IMR-90 (cell line): Measurements from ENCODE around the gene GPC6. TPM values are rescaled to one million over a fixed set of nuclear protein-coding genes. Genes with fewer than 3 reads are reported as not detected.

Experiments
- ATAC-seq: fragments of 200-7000 bp; cut with Tn5 transposase; 2 replicates; pipeline ENCODE4 v1.9.1; 2020; ENCODE audit warnings: low read depth, mild to moderate bottlenecking, moderate library complexity
- BruUV-seq: library from RNA; stranded (reverse); fragments of 400-500 nt; replicated peaks from 2 replicates; lab custom pipeline; 2021; lab: Mats Ljungman, UMichigan
- CTCF ChIA-PET: fragments of 300-600 bp; formaldehyde crosslinking; extraction: SDS; loops from one replicate; lab custom pipeline; 2021; ENCODE audit warnings: antibody characterized with exemption; lab: Yijun Ruan, JAX
- POLR2A ChIA-PET: fragments of 300-600 bp; sonication (Branson Sonifier 250); formaldehyde crosslinking; loops from one replicate; lab custom pipeline; 2022; ENCODE audit warnings: antibody characterized with exemption; ENCODE audit not compliant: unreplicated experiment; lab: Charles Lee
- DNase-seq: peaks from one replicate; pipeline ENCODE4 v3.0.0; 2013
- H2AFZ ChIP-seq: replicated peaks from 2 replicates; pipeline ENCODE3; 2013; ENCODE audit warnings: low read length, mild to moderate bottlenecking; ENCODE audit not compliant: poor library complexity
- H2AK5ac ChIP-seq: 2 replicates; pipeline ENCODE4 v1.6.1; 2013; ENCODE audit warnings: low read depth, low read length, inconsistent platforms
- H2AK9ac ChIP-seq: replicated peaks from 2 replicates; pipeline ENCODE3; 2013; ENCODE audit warnings: mild to moderate bottlenecking, low read depth, low read length, moderate library complexity; ENCODE audit not compliant: poor library complexity
- H2BK120ac ChIP-seq: 2 replicates; pipeline ENCODE4 v1.6.1; 2013; ENCODE audit warnings: low read depth, low read length, inconsistent platforms
- H2BK15ac ChIP-seq: 3 replicates; pipeline ENCODE4 v1.6.1; 2013; ENCODE audit warnings: low read depth, low read length, inconsistent platforms
- H2BK20ac ChIP-seq: 2 replicates; pipeline ENCODE4 v1.6.1; 2013; ENCODE audit warnings: low read depth, mild to moderate bottlenecking, inconsistent platforms, low read length, moderate library complexity
- H2BK5ac ChIP-seq: 2 replicates; pipeline ENCODE4 v1.6.1; 2013; ENCODE audit warnings: mild to moderate bottlenecking, low read depth, low read length, inconsistent platforms; ENCODE audit not compliant: poor library complexity, severe bottlenecking
- H3K14ac ChIP-seq: replicated peaks from 2 replicates; pipeline ENCODE4 v1.6.1; 2013; ENCODE audit warnings: low read depth, low read length, inconsistent platforms
- H3K18ac ChIP-seq: 2 replicates; pipeline ENCODE4 v1.6.1; 2013; ENCODE audit warnings: low read depth, low read length, control low read depth
- H3K23ac ChIP-seq: 2 replicates; pipeline ENCODE4 v1.6.1; 2013; ENCODE audit warnings: low read depth, low read length, inconsistent platforms
- H3K27ac ChIP-seq: 2 replicates; pipeline ENCODE4 v1.5.1; 2013; ENCODE audit warnings: mild to moderate bottlenecking, control low read depth, low read length; ENCODE audit not compliant: insufficient read depth
- H3K27me3 ChIP-seq: 2 replicates; pipeline ENCODE4 v1.6.1; 2013; ENCODE audit warnings: low read length; ENCODE audit not compliant: control insufficient read depth, insufficient read depth
- H3K36me3 ChIP-seq: 2 replicates; pipeline ENCODE4 v1.6.1; 2013; ENCODE audit warnings: low read length, mixed read lengths; ENCODE audit not compliant: control insufficient read depth, insufficient read depth
- H3K4ac ChIP-seq: 2 replicates; pipeline ENCODE4 v1.6.1; 2013; ENCODE audit warnings: low read depth, low read length, inconsistent platforms
- H3K4me1 ChIP-seq: 2 replicates; pipeline ENCODE4 v1.6.1; 2013; ENCODE audit warnings: low read length, mixed read lengths; ENCODE audit not compliant: control insufficient read depth, insufficient read depth
- H3K4me2 ChIP-seq: 2 replicates; pipeline ENCODE4 v1.6.1; 2013; ENCODE audit warnings: low read depth, mild to moderate bottlenecking, control low read depth, low read length, moderate library complexity
- H3K4me3 ChIP-seq: 2 replicates; pipeline ENCODE4 v1.5.1; 2013; ENCODE audit warnings: low read depth, mild to moderate bottlenecking, control low read depth, low read length, moderate library complexity; ENCODE audit not compliant: insufficient read depth
- H3K56ac ChIP-seq: 2 replicates; pipeline ENCODE4 v1.6.1; 2013; ENCODE audit warnings: low read length, inconsistent platforms; ENCODE audit not compliant: insufficient read depth; ENCODE audit errors: extremely low read depth
- H3K79me1 ChIP-seq, 2 experiments: 2 replicates each; pipeline ENCODE4 v1.6.1; 2013; ENCODE audit warnings: low read length in 2 of 2, inconsistent platforms in 1 of 2, low read depth in 1 of 2
- H3K9ac ChIP-seq: 2 replicates; pipeline ENCODE4 v1.6.1; 2013; ENCODE audit warnings: low read depth, low read length, control low read depth
- H3K9me1 ChIP-seq: 2 replicates; pipeline ENCODE4 v1.6.1; 2013; ENCODE audit warnings: low read length, inconsistent platforms; ENCODE audit not compliant: insufficient read depth
- H3K9me3 ChIP-seq: 2 replicates; pipeline ENCODE4 v1.6.1; 2013; ENCODE audit warnings: low read length; ENCODE audit not compliant: control insufficient read depth, insufficient read depth
- H4K20me1 ChIP-seq: 2 replicates; pipeline ENCODE4 v1.6.1; 2013; ENCODE audit warnings: low read length, inconsistent platforms; ENCODE audit not compliant: insufficient read depth
- H4K5ac ChIP-seq: 2 replicates; pipeline ENCODE4 v1.6.1; 2013; ENCODE audit warnings: mild to moderate bottlenecking, low read depth, low read length, control low read depth
- H4K8ac ChIP-seq, 2 experiments: 2 replicates each; pipeline ENCODE4 v1.6.1; 2013; ENCODE audit warnings: low read depth in 2 of 2, low read length in 2 of 2, control low read depth in 1 of 2, inconsistent platforms in 1 of 2
- H4K91ac ChIP-seq: 2 replicates; pipeline ENCODE4 v1.6.1; 2013; ENCODE audit warnings: low read depth, low read length, inconsistent platforms; ENCODE audit not compliant: insufficient read depth
- CEBPB ChIP-seq: IDR thresholded peaks from 2 replicates; pipeline ENCODE4 v1.6.1; 2012; ENCODE audit warnings: low read depth, low read length, improper control_type of control experiment
- FOS ChIP-seq: fragments of 150-350 bp; IDR thresholded peaks from 2 replicates; pipeline ENCODE4 v1.6.1; 2016; ENCODE audit warnings: low read depth, low read length
- SMC3 ChIP-seq: fragments of 150-350 bp; IDR thresholded peaks from 2 replicates; pipeline ENCODE4 v1.6.1; 2016; ENCODE audit warnings: low read depth, mild to moderate bottlenecking, antibody characterized with exemption, low read length, moderate library complexity
- dilution Hi-C: fragments of 300-500 bp; cut with HindIII; formaldehyde crosslinking; loops from one replicate; pipeline ENCODE4 v1.14.3; 2018; ENCODE audit warnings: low sequenced_read_pairs; ENCODE audit not compliant: unreplicated experiment
- in situ Hi-C: fragments of 300-500 bp; cut with MboI; formaldehyde crosslinking; loops from 3 replicates; pipeline ENCODE4 v1.14.3; 2019; ENCODE audit warnings: low sequenced_read_pairs, inconsistent platforms, mixed read lengths
- intact Hi-C: fragments of 100-400 bp; cut with micrococcal nuclease; formaldehyde crosslinking; loops from 2 replicates; pipeline ENCODE4 v1.10.0; 2022
- polyA plus RNA-seq, 3 experiments: library from polyadenylated mRNA; depleted of rRNA; stranded (reverse); fragments of >200 nt; gene quantifications; 2 replicates each; pipeline ENCODE4 v1.2.3, GENCODE V29; 2012; ENCODE audit warnings: low replicate concordance in 1 of 3
- total RNA-seq: library from RNA; depleted of rRNA; stranded (reverse); fragments of >200 nt; gene quantifications from 2 replicates; pipeline ENCODE4 v1.2.3, GENCODE V29; 2012
- TF ChIP-seq, protein P1 (sequence below): conservative IDR thresholded peaks from 2 replicates; pipeline ENCODE4 v1.5.1; 2012; ENCODE audit warnings: mild to moderate bottlenecking, low read depth, low read length, improper control_type of control experiment

The GPC6 gene
- total and polyA plus RNA-seq, 2 of the 4 experiments (the other 2 are of a cell fraction) = 14.9 to 39.4 TPM

DNA sequence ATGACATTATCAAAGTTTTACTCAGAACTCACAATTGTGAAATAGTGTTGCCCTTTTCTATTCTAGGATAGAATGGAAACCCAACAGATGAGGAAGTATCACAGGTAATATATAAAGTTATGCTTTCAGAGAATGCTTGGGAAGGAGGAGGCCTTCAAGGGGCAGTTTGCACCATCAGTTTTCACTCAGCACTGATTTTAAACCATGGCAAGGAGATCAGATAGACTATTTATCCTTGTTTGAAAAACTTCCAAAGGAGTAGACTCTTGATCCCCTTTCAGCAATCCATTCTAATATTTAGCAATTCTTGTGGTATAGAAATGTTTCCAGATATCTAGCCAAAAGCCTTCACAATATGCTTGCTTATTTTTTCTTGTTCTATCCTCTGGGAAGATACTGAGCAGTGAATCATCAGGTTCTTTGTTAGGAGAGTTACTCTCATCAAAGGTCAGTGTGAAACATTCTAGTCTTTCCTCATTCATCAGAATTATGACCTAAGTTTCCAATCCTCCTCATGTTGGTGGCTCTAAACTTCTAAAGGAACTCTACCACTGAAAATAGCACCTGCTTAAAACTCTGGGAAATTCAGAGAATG, 3.8 kb downstream of the GPC6 start:
- H3K4me2 ChIP-seq = peak overlapping the region; percentile 39; the same call in 1 of the 2 replicates
- no peak overlapping the region for H2AK9ac ChIP-seq
- peaks cover under 1% of the 10 kb centered on the region; the same call in 1 of the 2 replicates for H3K4me1 ChIP-seq
- H4K8ac ChIP-seq = peak overlapping the region in 1 of 2 experiments; percentile 6; a peak in 1 of 4 replicates
- H2AK5ac ChIP-seq = no peak overlapping the region
- no peak overlapping the region for H4K91ac ChIP-seq
- ChIA-PET POLR2A (no interaction called here), CTCF (interaction anchor here (0.6 to 0.7 kb wide), 2 partner anchors 119 to 1003 kb away, joined by 3 to 5 read pairs; no protein-coding TSS in a partner anchor)
- BruUV-seq = no TSS peak
- no peak overlapping the region for H2AFZ ChIP-seq
- TF ChIP-seq FOS (peak; percentile 31; the same call in 1 of the 2 replicates), SMC3 (no peak), CEBPB (peak; percentile 59)
- TF ChIP-seq, protein P1, sequence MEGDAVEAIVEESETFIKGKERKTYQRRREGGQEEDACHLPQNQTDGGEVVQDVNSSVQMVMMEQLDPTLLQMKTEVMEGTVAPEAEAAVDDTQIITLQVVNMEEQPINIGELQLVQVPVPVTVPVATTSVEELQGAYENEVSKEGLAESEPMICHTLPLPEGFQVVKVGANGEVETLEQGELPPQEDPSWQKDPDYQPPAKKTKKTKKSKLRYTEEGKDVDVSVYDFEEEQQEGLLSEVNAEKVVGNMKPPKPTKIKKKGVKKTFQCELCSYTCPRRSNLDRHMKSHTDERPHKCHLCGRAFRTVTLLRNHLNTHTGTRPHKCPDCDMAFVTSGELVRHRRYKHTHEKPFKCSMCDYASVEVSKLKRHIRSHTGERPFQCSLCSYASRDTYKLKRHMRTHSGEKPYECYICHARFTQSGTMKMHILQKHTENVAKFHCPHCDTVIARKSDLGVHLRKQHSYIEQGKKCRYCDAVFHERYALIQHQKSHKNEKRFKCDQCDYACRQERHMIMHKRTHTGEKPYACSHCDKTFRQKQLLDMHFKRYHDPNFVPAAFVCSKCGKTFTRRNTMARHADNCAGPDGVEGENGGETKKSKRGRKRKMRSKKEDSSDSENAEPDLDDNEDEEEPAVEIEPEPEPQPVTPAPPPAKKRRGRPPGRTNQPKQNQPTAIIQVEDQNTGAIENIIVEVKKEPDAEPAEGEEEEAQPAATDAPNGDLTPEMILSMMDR = no peak
- no peak overlapping the region for H2BK15ac ChIP-seq
- peaks cover 4% of the 10 kb centered on the region for H3K9me1 ChIP-seq
- H3K23ac ChIP-seq = no peak overlapping the region
- no peak overlapping the region for H3K4ac ChIP-seq
- peak overlapping the region; percentile 80 for H2BK5ac ChIP-seq
- dilution Hi-C loops (no loop called here), intact Hi-C loops (no loop called here), in situ Hi-C loops (loop anchor here (10.0 to 25.0 kb wide), 3 partner anchors 634 to 1382 kb away; partner anchors contain the start of gene GPR180)
- no peak overlapping the region for H3K56ac ChIP-seq
- H3K79me1 ChIP-seq = peaks cover 7 to 10% of the 10 kb centered on the region in 2 experiments; a peak in 2 of 4 replicates
- H2BK120ac ChIP-seq = no peak overlapping the region
- H3K27ac ChIP-seq = no peak overlapping the region
- no peaks in the 10 kb centered on the region for H3K27me3 ChIP-seq
- H3K36me3 ChIP-seq = no peaks in the 10 kb centered on the region
- peak; percentile 5; the same call in 1 of the 2 replicates for ATAC-seq
- peak; percentile 89 for DNase-seq
- peak overlapping the region; percentile 29; the same call in 1 of the 2 replicates for H2BK20ac ChIP-seq
- no peak overlapping the region for H3K18ac ChIP-seq
- no peak overlapping the region for H3K9ac ChIP-seq
- H3K14ac ChIP-seq = no peak overlapping the region
- no peak overlapping the region for H3K4me3 ChIP-seq
- no peaks in the 10 kb centered on the region for H4K20me1 ChIP-seq
- no peaks in the 10 kb centered on the region for H3K9me3 ChIP-seq
- H4K5ac ChIP-seq = no peak overlapping the region
